HepG2 (cell line): Measurements from ENCODE around the gene SIAH3. TPM values are rescaled to one million over a fixed set of nuclear protein-coding genes. Genes with fewer than 3 reads are reported as not detected.

ENCODE experiments used
- ATAC-seq: fragments of 200-7000 bp; cut with Tn5 transposase; 3 replicates; pipeline ENCODE4 v1.9.1; 2020; ENCODE audit warnings: mild to moderate bottlenecking, moderate library complexity
- BruUV-seq: library from RNA; stranded (reverse); fragments of 400-500 nt; replicated peaks from 2 replicates; lab custom pipeline; 2021; lab: Mats Ljungman, UMichigan
- CTCF ChIA-PET: fragments of 300-600 bp; formaldehyde crosslinking; extraction: SDS; loops from one replicate; lab custom pipeline; 2021; ENCODE audit warnings: low total read pairs, inconsistent platforms, low intra/inter-chr PET ratio; lab: Yijun Ruan, JAX
- POLR2A ChIA-PET: fragments of 350-600 bp; sonication (Branson Sonifier 250); formaldehyde crosslinking; loops from one replicate; lab custom pipeline; 2020; ENCODE audit warnings: antibody characterized with exemption, inconsistent platforms; lab: Yijun Ruan, JAX
- DNase-seq: peaks from one replicate; pipeline ENCODE4 v3.0.0-alpha.2; 2015; ENCODE audit warnings: low spot score
- FAIRE-seq: peaks from 3 replicates; lab custom pipeline; 2011; peaks lifted over from hg19 to GRCh38; lab: Jason Lieb, UNC
- H2AFZ ChIP-seq: one replicate; pipeline ENCODE4 v1.6.1; 2011; ENCODE audit warnings: low read length, inconsistent platforms
- H3K27ac ChIP-seq: fragments of 300-600 bp; 3 replicates; pipeline ENCODE4 v1.8.0; 2011; ENCODE audit warnings: mixed run types, mild to moderate bottlenecking, mixed read lengths, low read length, inconsistent platforms; ENCODE audit not compliant: insufficient read depth; ENCODE audit errors: extremely low read length
- H3K27me3 ChIP-seq, 2 experiments: fragments of 200-600 bp in 1 of 2; 2 replicates in 1 of 2; 3 replicates in 1 of 2; pipeline versions ENCODE4 v1.6.0 to v1.8.0; 2011; ENCODE audit warnings: low read length in 2 of 2, mild to moderate bottlenecking in 2 of 2, moderate library complexity in 2 of 2, inconsistent platforms in 1 of 2; ENCODE audit not compliant: insufficient read depth in 2 of 2, control insufficient read depth in 1 of 2
- H3K36me3 ChIP-seq, 2 experiments: fragments of 200-600 bp in 1 of 2; replicated peaks in 1 of 2; 2 replicates in 1 of 2; 3 replicates in 1 of 2; pipeline versions ENCODE4 v1.5.1 to v1.8.0; 2011; ENCODE audit warnings: low read length in 2 of 2, inconsistent platforms in 1 of 2; ENCODE audit not compliant: insufficient read depth in 2 of 2, control insufficient read depth in 1 of 2
- H3K4me1 ChIP-seq: 2 replicates; pipeline ENCODE4 v1.5.1; 2012; ENCODE audit warnings: low read length, inconsistent platforms; ENCODE audit not compliant: insufficient read depth
- H3K4me2 ChIP-seq: 2 replicates; pipeline ENCODE4 v1.6.0; 2011; ENCODE audit warnings: low read depth, low read length, inconsistent platforms
- H3K4me3 ChIP-seq, 3 experiments: fragments of 200-600 bp in 1 of 3; sonication (generic), shearing (Covaris generic) in 1 of 3; replicated peaks in 1 of 3; 2 replicates each; pipeline ENCODE4 v1.5.1; 2011 to 2016; ENCODE audit warnings: low read length in 3 of 3, inconsistent platforms in 2 of 3, low read depth in 2 of 3, mild to moderate bottlenecking in 2 of 3, control low read depth in 1 of 3, mixed read lengths in 1 of 3; ENCODE audit not compliant: insufficient read depth in 1 of 3
- H3K79me2 ChIP-seq: one replicate; pipeline ENCODE4 v1.6.1; 2011; ENCODE audit warnings: low read length, inconsistent platforms; ENCODE audit not compliant: insufficient read depth
- H3K9ac ChIP-seq: 2 replicates; pipeline ENCODE4 v1.6.0; 2011; ENCODE audit warnings: mild to moderate bottlenecking, low read depth, low read length, inconsistent platforms; ENCODE audit not compliant: insufficient read depth
- H3K9me3 ChIP-seq: 2 replicates; pipeline ENCODE4 v1.5.1; 2012; ENCODE audit warnings: mild to moderate bottlenecking, low read length
- H4K20me1 ChIP-seq: 2 replicates; pipeline ENCODE4 v1.6.0; 2011; ENCODE audit warnings: inconsistent platforms, mild to moderate bottlenecking, low read length, moderate library complexity; ENCODE audit not compliant: insufficient read depth
- AKAP8 ChIP-seq: sonication (generic); formaldehyde crosslinking; IDR thresholded peaks from 2 replicates; pipeline ENCODE4 v1.5.1; 2020; ENCODE audit warnings: mild to moderate bottlenecking, missing genetic modification reagents
- FOXC1 ChIP-seq: sonication (generic); formaldehyde crosslinking; IDR thresholded peaks from 2 replicates; pipeline ENCODE4 v1.8.0; 2022; ENCODE audit warnings: mild to moderate bottlenecking, missing genetic modification reagents, borderline replicate concordance
- ZFP36L1 ChIP-seq: sonication (generic); formaldehyde crosslinking; IDR thresholded peaks from 2 replicates; pipeline ENCODE4 v1.8.0; 2022; ENCODE audit warnings: mild to moderate bottlenecking, missing genetic modification reagents, moderate library complexity
- ZMYM4 ChIP-seq: sonication (generic); formaldehyde crosslinking; IDR thresholded peaks from 2 replicates; pipeline ENCODE4 v1.8.1; 2023; ENCODE audit warnings: mild to moderate bottlenecking, missing genetic modification reagents
- ZNF496 ChIP-seq: sonication (generic); formaldehyde crosslinking; IDR thresholded peaks from 2 replicates; pipeline ENCODE4 v1.8.1; 2023; ENCODE audit warnings: mild to moderate bottlenecking, moderate library complexity, missing genetic modification reagents; ENCODE audit not compliant: insufficient replicate concordance
- ZNF75D ChIP-seq: sonication (generic); formaldehyde crosslinking; IDR thresholded peaks from 2 replicates; pipeline ENCODE4 v1.8.1; 2023; ENCODE audit warnings: missing genetic modification reagents, mild to moderate bottlenecking, borderline replicate concordance
- ZNF83 ChIP-seq: sonication (generic); formaldehyde crosslinking; IDR thresholded peaks from 2 replicates; pipeline ENCODE4 v1.4.0; 2020; ENCODE audit warnings: missing genetic modification reagents, mild to moderate bottlenecking, borderline replicate concordance
- WGBS: methylation state at CpG from one replicate; pipeline ENCODE4 v1.1.6; 2017; ENCODE audit warnings: low lambda C conversion rate; 5-methylcytosine and 5-hydroxymethylcytosine counted together
- in situ Hi-C: cut with HindIII; loops from 2 replicates; pipeline ENCODE4 v1.10.0; 2017; ENCODE audit warnings: low pct_unique_long_range_greater_than_20kb; ENCODE audit not compliant: extremely low pct_ligation_motif_present
- intact Hi-C: fragments of 100-400 bp; cut with micrococcal nuclease; formaldehyde crosslinking; loops from one replicate; pipeline ENCODE4 v1.10.0; 2022; ENCODE audit not compliant: unreplicated experiment
- polyA plus RNA-seq, 8 experiments: library from polyadenylated mRNA; depleted of rRNA in 3 of 8; stranded (reverse) in 7 of 8; unstranded in 1 of 8; fragments of >200 nt; fragmentation: Illumina TruSeq in 4 of 8; extraction: Trizol in 4 of 8; gene quantifications; 2 replicates each; pipeline versions ENCODE4 v1.2.1 to v1.2.3, GENCODE V29; 2011 to 2016; ENCODE audit warnings: low read depth in 4 of 8, missing spikeins in 1 of 8, mixed read lengths in 1 of 8; ENCODE audit not compliant: insufficient read depth in 1 of 8
- total RNA-seq, 5 experiments: library from RNA; depleted of rRNA; stranded (reverse); fragments of >200 nt; fragmentation: Illumina TruSeq; extraction: Trizol; gene quantifications; 2 replicates each; pipeline ENCODE4 v1.2.3, GENCODE V29; 2016; ENCODE audit warnings: low read depth in 1 of 5
- TF ChIP-seq, protein P1 (sequence below): IDR thresholded peaks from 2 replicates; pipeline ENCODE4 v1.6.1; 2016; ENCODE audit warnings: missing compliant biosample characterization, missing genetic modification reagents, borderline replicate concordance
- TF ChIP-seq, protein P2 (sequence below): sonication (generic); formaldehyde crosslinking; IDR thresholded peaks from 2 replicates; pipeline ENCODE4 v1.5.0; 2020; ENCODE audit warnings: missing genetic modification reagents
- TF ChIP-seq, protein P3 (sequence below): sonication (generic); formaldehyde crosslinking; IDR thresholded peaks from 2 replicates; pipeline ENCODE4 v1.8.1; 2023; ENCODE audit warnings: missing genetic modification reagents, mild to moderate bottlenecking, borderline replicate concordance
- TF ChIP-seq, protein P4 (sequence below): sonication (generic); formaldehyde crosslinking; IDR thresholded peaks from 2 replicates; pipeline ENCODE4 v1.4.0; 2020; ENCODE audit warnings: mild to moderate bottlenecking, missing genetic modification reagents, borderline replicate concordance

SIAH3 gene
- total and polyA plus RNA-seq, 2 of the 13 experiments (the other 11 are each of a cell fraction or from before 2014, with no cell fraction given) = not detected

DNA sequence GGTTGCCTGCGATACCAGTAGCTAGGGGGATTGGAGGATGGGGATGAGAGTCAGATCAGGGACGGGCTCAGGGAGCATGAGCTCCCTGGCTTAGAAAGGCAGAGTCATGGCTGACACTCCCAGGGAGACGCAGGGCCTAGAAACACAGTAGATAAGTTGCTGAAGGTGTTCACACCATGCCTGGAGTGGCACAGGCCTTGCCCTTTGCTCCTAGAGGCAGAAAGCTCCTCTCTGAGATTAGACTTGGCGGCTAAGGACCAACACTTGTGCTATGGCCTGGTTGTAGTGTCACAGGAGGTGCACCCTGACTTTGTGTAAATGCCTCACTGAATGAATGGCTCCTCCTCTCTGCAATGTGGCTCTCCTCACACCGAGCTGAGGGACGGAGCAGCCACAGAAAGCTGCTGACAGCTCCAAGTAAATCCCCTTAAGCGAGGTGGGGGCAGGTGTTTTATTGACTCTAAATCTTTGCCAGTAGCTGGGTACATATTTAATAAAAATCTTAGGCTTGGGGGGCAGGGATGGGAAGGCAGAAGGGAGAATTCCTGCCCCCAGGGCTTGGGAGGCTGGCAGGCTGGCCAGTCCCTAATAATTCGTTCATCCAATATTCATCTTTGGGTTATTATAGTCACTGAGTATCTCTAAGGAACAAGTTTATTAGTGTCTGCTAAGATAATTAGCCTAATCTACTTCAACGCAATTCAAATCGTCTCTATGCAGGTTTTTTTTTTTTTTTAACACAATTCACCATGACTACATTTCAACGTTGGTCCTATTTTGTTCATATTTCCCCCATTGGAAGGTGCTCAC is 54.9 kb downstream of the SIAH3 start:
- H3K27ac ChIP-seq = no peak overlapping the region
- peaks cover 5% of the 10 kb centered on the region; the same call in 1 of the 2 replicates for H3K9me3 ChIP-seq
- H3K27me3 ChIP-seq = no peaks in the 10 kb centered on the region; a peak in 2 of 5 replicates
- no peak overlapping the region for H3K4me2 ChIP-seq
- ATAC-seq (no peak), FAIRE-seq (no peak), DNase-seq (no peak)
- H4K20me1 ChIP-seq = no peaks in the 10 kb centered on the region
- POLR2A ChIA-PET = no interaction called here
- in situ Hi-C loops = no loop called here
- WGBS = 20% methylated on average over 9 of the region's 11 CpGs
- TF ChIP-seq ZNF75D (CRISPR knock-in tag) (no peak), ZFP36L1 (CRISPR knock-in tag) (no peak), ZMYM4 (CRISPR knock-in tag) (no peak), FOXC1 (CRISPR knock-in tag) (no peak), ZNF83 (no peak), AKAP8 (no peak), ZNF496 (no peak)
- TF ChIP-seq, protein P1, sequence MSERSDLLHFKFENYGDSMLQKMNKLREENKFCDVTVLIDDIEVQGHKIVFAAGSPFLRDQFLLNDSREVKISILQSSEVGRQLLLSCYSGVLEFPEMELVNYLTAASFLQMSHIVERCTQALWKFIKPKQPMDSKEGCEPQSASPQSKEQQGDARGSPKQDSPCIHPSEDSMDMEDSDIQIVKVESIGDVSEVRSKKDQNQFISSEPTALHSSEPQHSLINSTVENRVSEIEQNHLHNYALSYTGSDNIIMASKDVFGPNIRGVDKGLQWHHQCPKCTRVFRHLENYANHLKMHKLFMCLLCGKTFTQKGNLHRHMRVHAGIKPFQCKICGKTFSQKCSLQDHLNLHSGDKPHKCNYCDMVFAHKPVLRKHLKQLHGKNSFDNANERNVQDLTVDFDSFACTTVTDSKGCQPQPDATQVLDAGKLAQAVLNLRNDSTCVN (CRISPR knock-in tag) = no peak
- TF ChIP-seq, protein P2, sequence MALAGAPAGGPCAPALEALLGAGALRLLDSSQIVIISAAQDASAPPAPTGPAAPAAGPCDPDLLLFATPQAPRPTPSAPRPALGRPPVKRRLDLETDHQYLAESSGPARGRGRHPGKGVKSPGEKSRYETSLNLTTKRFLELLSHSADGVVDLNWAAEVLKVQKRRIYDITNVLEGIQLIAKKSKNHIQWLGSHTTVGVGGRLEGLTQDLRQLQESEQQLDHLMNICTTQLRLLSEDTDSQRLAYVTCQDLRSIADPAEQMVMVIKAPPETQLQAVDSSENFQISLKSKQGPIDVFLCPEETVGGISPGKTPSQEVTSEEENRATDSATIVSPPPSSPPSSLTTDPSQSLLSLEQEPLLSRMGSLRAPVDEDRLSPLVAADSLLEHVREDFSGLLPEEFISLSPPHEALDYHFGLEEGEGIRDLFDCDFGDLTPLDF (CRISPR knock-in tag) = no peak
- TF ChIP-seq, protein P3, sequence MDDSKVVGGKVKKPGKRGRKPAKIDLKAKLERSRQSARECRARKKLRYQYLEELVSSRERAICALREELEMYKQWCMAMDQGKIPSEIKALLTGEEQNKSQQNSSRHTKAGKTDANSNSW (CRISPR knock-in tag) = no peak
- TF ChIP-seq, protein P4, sequence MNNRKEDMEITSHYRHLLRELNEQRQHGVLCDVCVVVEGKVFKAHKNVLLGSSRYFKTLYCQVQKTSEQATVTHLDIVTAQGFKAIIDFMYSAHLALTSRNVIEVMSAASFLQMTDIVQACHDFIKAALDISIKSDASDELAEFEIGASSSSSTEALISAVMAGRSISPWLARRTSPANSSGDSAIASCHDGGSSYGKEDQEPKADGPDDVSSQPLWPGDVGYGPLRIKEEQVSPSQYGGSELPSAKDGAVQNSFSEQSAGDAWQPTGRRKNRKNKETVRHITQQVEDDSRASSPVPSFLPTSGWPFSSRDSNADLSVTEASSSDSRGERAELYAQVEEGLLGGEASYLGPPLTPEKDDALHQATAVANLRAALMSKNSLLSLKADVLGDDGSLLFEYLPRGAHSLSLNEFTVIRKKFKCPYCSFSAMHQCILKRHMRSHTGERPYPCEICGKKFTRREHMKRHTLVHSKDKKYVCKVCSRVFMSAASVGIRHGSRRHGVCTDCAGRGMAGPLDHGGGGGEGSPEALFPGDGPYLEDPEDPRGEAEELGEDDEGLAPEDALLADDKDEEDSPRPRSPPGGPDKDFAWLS (CRISPR knock-in tag) = no peak
- H3K79me2 ChIP-seq = no peaks in the 10 kb centered on the region
- no peak overlapping the region for H3K9ac ChIP-seq
- no peaks in the 10 kb centered on the region for H3K4me1 ChIP-seq
- intact Hi-C loops = no loop called here
- H3K36me3 ChIP-seq = no peaks in the 10 kb centered on the region
- H2AFZ ChIP-seq = no peak overlapping the region
- BruUV-seq = no TSS peak
- CTCF ChIA-PET = no interaction called here
- no peak overlapping the region for H3K4me3 ChIP-seq
